HUES64 (cell line): ENCODE data around the gene HAVCR2.
"Not testable (repeated sequence)": the region's sequence is repeated elsewhere in the genome, so short reads cannot be mapped to it uniquely, and the experiment has no call there.

Experiments used
- H3K27ac ChIP-seq: 2 replicates; pipeline ENCODE4 v1.7.0; 2013; ENCODE audit warnings: low read depth, low read length, inconsistent platforms
- H3K27me3 ChIP-seq: 2 replicates; pipeline ENCODE4 v1.6.1; 2013; ENCODE audit warnings: mild to moderate bottlenecking, low read length; ENCODE audit not compliant: insufficient read depth
- H3K36me3 ChIP-seq: 2 replicates; pipeline ENCODE4 v1.6.1; 2013; ENCODE audit warnings: mild to moderate bottlenecking, low read length; ENCODE audit not compliant: insufficient read depth
- H3K4me1 ChIP-seq: 2 replicates; pipeline ENCODE4 v1.6.1; 2013; ENCODE audit warnings: mild to moderate bottlenecking, low read length, moderate library complexity; ENCODE audit not compliant: insufficient read depth
- H3K4me3 ChIP-seq: 2 replicates; pipeline ENCODE4 v1.5.1; 2013; ENCODE audit warnings: mild to moderate bottlenecking, low read length, moderate library complexity
- H3K9ac ChIP-seq: 2 replicates; pipeline ENCODE4 v1.6.1; 2013; ENCODE audit warnings: mild to moderate bottlenecking, low read depth, low read length
- H3K9me3 ChIP-seq: 2 replicates; pipeline ENCODE4 v1.6.1; 2013; ENCODE audit warnings: low read depth, low read length; ENCODE audit not compliant: insufficient read depth
- WGBS: fragments of 150-250, 120-280 bp; methylation state at CpG from one replicate; pipeline ENCODE4 v1.1.7; 2013; ENCODE audit warnings: missing lambda C conversion rate; 5-methylcytosine and 5-hydroxymethylcytosine counted together

HAVCR2 gene

GRCh38 chr5:157059891-157060290 lies 49.0 kb downstream of the HAVCR2 start:
- no peaks in the 10 kb centered on the region for H3K36me3 ChIP-seq
- no peaks in the 10 kb centered on the region for H3K4me1 ChIP-seq
- no peak overlapping the region for H3K9ac ChIP-seq
- H3K9me3 ChIP-seq: no peaks in the 10 kb centered on the region
- WGBS: 89% methylated on average over 1 of the region's 3 CpGs
- no peak overlapping the region for H3K4me3 ChIP-seq
- H3K27ac ChIP-seq: no peak overlapping the region
- no peaks in the 10 kb centered on the region for H3K27me3 ChIP-seq

- H3K27ac ChIP-seq: no peak within 1 kb of the TSS
Observed at GRCh38 chr5:157059093-157059539, 49.7 kb downstream of the HAVCR2 start, which contains the start of gene HAVCR1. Gene HAVCR1 (minus strand): TSS chr5:157059116. CDS start chr5:157057943, 1,173 bp downstream.

GRCh38 chr5:157057459-157058370 lies 51.1 kb downstream of the HAVCR2 start:
- Histone ChIP-seq H3K9ac (no peak overlapping the region), H3K9me3 (no peaks in the 10 kb centered on the region), H3K4me1 (no peaks in the 10 kb centered on the region), H3K27ac (no peak overlapping the region), H3K36me3 (no peaks in the 10 kb centered on the region), H3K27me3 (no peaks in the 10 kb centered on the region), H3K4me3 (no peak overlapping the region)
- 95% methylated on average over 11 of the region's 11 CpGs for WGBS

More at GRCh38 chr5:157059093-157059539, 49.7 kb downstream of the HAVCR2 start, which contains the start of gene HAVCR1:
- Histone ChIP-seq H3K36me3 (no peaks in the 10 kb centered on the region), H3K27me3 (no peaks in the 10 kb centered on the region), H3K4me1 (no peaks in the 10 kb centered on the region), H3K9me3 (no peaks in the 10 kb centered on the region), H3K9ac (no peak within 1 kb of the TSS), H3K4me3 (no peak within 1 kb of the TSS)
- WGBS: 84% methylated on average over 8 of the region's 9 CpGs

- not testable (repeated sequence) for H3K27ac ChIP-seq, H3K4me3 ChIP-seq, H3K4me1 ChIP-seq, H3K9me3 ChIP-seq, H3K27me3 ChIP-seq, H3K36me3 ChIP-seq, H3K9ac ChIP-seq
- WGBS: 93% methylated on average over 6 of the region's 6 CpGs
Observed at GRCh38 chr5:157056848-157057247, 52.0 kb downstream of the HAVCR2 start.

GRCh38 chr5:157051604-157052245 lies 57.1 kb downstream of the HAVCR2 start:
- 92% methylated on average over 7 of the region's 7 CpGs for WGBS

GRCh38 chr5:157050050-157050449 lies 58.8 kb downstream of the HAVCR2 start:
- no peaks in the 10 kb centered on the region for H3K9me3 ChIP-seq
- no peak overlapping the region for H3K4me3 ChIP-seq
- H3K4me1 ChIP-seq: peaks cover 11% of the 10 kb centered on the region
- H3K27me3 ChIP-seq: no peaks in the 10 kb centered on the region
- 85% methylated on average over 5 of the region's 5 CpGs for WGBS
- no peaks in the 10 kb centered on the region for H3K36me3 ChIP-seq
- H3K9ac ChIP-seq: peak overlapping the region; percentile 24; the same call in 1 of the 2 replicates
- peak overlapping the region; percentile 53 for H3K27ac ChIP-seq

More at GRCh38 chr5:157051604-157052245, 57.1 kb downstream of the HAVCR2 start:
- Histone ChIP-seq H3K36me3 (no peaks in the 10 kb centered on the region), H3K27ac (no peak overlapping the region), H3K9me3 (no peaks in the 10 kb centered on the region), H3K4me3 (no peak overlapping the region), H3K27me3 (no peaks in the 10 kb centered on the region), H3K4me1 (peaks cover 11% of the 10 kb centered on the region), H3K9ac (no peak overlapping the region)

GRCh38 chr5:157049605-157050004 lies 59.2 kb downstream of the HAVCR2 start:
- 21% methylated on average over 1 of the region's 1 CpG for WGBS
- Histone ChIP-seq H3K27ac (peak overlapping the region; percentile 53), H3K9ac (peak overlapping the region; percentile 24; the same call in 1 of the 2 replicates), H3K27me3 (no peaks in the 10 kb centered on the region), H3K4me3 (no peak overlapping the region), H3K9me3 (no peaks in the 10 kb centered on the region), H3K4me1 (peaks cover 11% of the 10 kb centered on the region), H3K36me3 (no peaks in the 10 kb centered on the region)

- H3K9me3 ChIP-seq: no peaks in the 10 kb centered on the region
- H3K27me3 ChIP-seq: no peaks in the 10 kb centered on the region
- H3K4me1 ChIP-seq: peaks cover 11% of the 10 kb centered on the region
- H3K9ac ChIP-seq: no peak overlapping the region
- no peak overlapping the region for H3K4me3 ChIP-seq
- H3K36me3 ChIP-seq: no peaks in the 10 kb centered on the region
- 97% methylated on average over 5 of the region's 5 CpGs for WGBS
- H3K27ac ChIP-seq: no peak overlapping the region
Observed at GRCh38 chr5:157047898-157048297, 60.9 kb downstream of the HAVCR2 start.

GRCh38 chr5:157047016-157047415 lies 61.8 kb downstream of the HAVCR2 start:
- WGBS: 94% methylated on average over 4 of the region's 4 CpGs
- not testable (repeated sequence) for H3K4me3 ChIP-seq, H3K9me3 ChIP-seq, H3K9ac ChIP-seq, H3K27ac ChIP-seq, H3K36me3 ChIP-seq, H3K27me3 ChIP-seq
- H3K4me1 ChIP-seq: peaks cover 11% of the 10 kb centered on the region

GRCh38 chr5:157046041-157046440 lies 62.8 kb downstream of the HAVCR2 start:
- 92% methylated on average over 3 of the region's 3 CpGs for WGBS
- no peak overlapping the region for H3K9ac ChIP-seq
- no peak overlapping the region for H3K27ac ChIP-seq
- no peaks in the 10 kb centered on the region for H3K36me3 ChIP-seq
- H3K4me3 ChIP-seq: no peak overlapping the region
- no peaks in the 10 kb centered on the region for H3K27me3 ChIP-seq
- H3K9me3 ChIP-seq: no peaks in the 10 kb centered on the region
- H3K4me1 ChIP-seq: peaks cover 11% of the 10 kb centered on the region

- no peak overlapping the region for H3K27ac ChIP-seq
- H3K9ac ChIP-seq: no peak overlapping the region
- H3K4me1 ChIP-seq: peaks cover 11% of the 10 kb centered on the region
- H3K36me3 ChIP-seq: no peaks in the 10 kb centered on the region
- no peaks in the 10 kb centered on the region for H3K27me3 ChIP-seq
- H3K4me3 ChIP-seq: no peak overlapping the region
- WGBS: 93% methylated on average over 3 of the region's 3 CpGs
- no peaks in the 10 kb centered on the region for H3K9me3 ChIP-seq
Observed at GRCh38 chr5:157045601-157046000, 63.2 kb downstream of the HAVCR2 start.
